Neuronal stem cell (in vitro differentiated cells): ENCODE results near the gene NLGN1.
"Not testable (repeated sequence)": the region's sequence is repeated elsewhere in the genome, so short reads cannot be mapped to it uniquely, and the experiment has no call there.

Experiments
- DNase-seq: peaks from one replicate; pipeline ENCODE4 v3.0.0-alpha.2; 2013; ENCODE audit warnings: low spot score
- H2AFZ ChIP-seq: one replicate; pipeline ENCODE4 v1.6.1; 2013; ENCODE audit warnings: mild to moderate bottlenecking, low read length, inconsistent platforms
- H2AK5ac ChIP-seq: 2 replicates; pipeline ENCODE4 v1.6.1; 2013; ENCODE audit warnings: low read depth, mild to moderate bottlenecking, inconsistent platforms, low read length, moderate library complexity, mixed read lengths
- H2BK120ac ChIP-seq: 2 replicates; pipeline ENCODE4 v1.6.1; 2013; ENCODE audit warnings: low read depth, mild to moderate bottlenecking, inconsistent platforms, low read length, moderate library complexity, mixed read lengths
- H2BK12ac ChIP-seq: one replicate; pipeline ENCODE4 v1.6.1; 2013; ENCODE audit warnings: low read length, inconsistent platforms
- H2BK15ac ChIP-seq: 2 replicates; pipeline ENCODE4 v1.6.1; 2013; ENCODE audit warnings: mild to moderate bottlenecking, low read length, inconsistent platforms, mixed read lengths
- H2BK5ac ChIP-seq: one replicate; pipeline ENCODE4 v1.6.1; 2013; ENCODE audit warnings: inconsistent platforms, mild to moderate bottlenecking, low read length, moderate library complexity
- H3K14ac ChIP-seq: one replicate; pipeline ENCODE4 v1.6.1; 2013; ENCODE audit warnings: low read length, inconsistent platforms
- H3K18ac ChIP-seq: 2 replicates; pipeline ENCODE4 v1.6.1; 2013; ENCODE audit warnings: low read length, inconsistent platforms
- H3K23ac ChIP-seq: 2 replicates; pipeline ENCODE4 v1.6.1; 2013; ENCODE audit warnings: low read depth, mild to moderate bottlenecking, mixed read lengths, low read length, inconsistent platforms; ENCODE audit not compliant: poor library complexity
- H3K27ac ChIP-seq: replicated peaks from 3 replicates; pipeline ENCODE4 v1.5.1; 2013; ENCODE audit warnings: low read length, inconsistent platforms
- H3K27me3 ChIP-seq, 3 experiments: 2 replicates each; pipeline ENCODE4 v1.6.1; 2013; ENCODE audit warnings: low read length in 3 of 3, mild to moderate bottlenecking in 2 of 3, inconsistent platforms in 1 of 3, low read depth in 1 of 3, mixed read lengths in 1 of 3, moderate library complexity in 1 of 3; ENCODE audit not compliant: control insufficient read depth in 3 of 3, insufficient read depth in 3 of 3
- H3K36me3 ChIP-seq, 2 donors: replicated peaks in 1 of 2; 2 replicates each; pipeline ENCODE4 v1.6.1; 2013; ENCODE audit warnings: low read length in 2 of 2; ENCODE audit not compliant: control insufficient read depth in 2 of 2, insufficient read depth in 2 of 2
- H3K4ac ChIP-seq: 2 replicates; pipeline ENCODE4 v1.6.1; 2013; ENCODE audit warnings: inconsistent platforms, mild to moderate bottlenecking, low read length, moderate library complexity
- H3K4me1 ChIP-seq, 2 donors: 1 replicate in 1 of 2; 2 replicates in 1 of 2; pipeline ENCODE4 v1.6.1; 2013; ENCODE audit warnings: low read length in 2 of 2, low read depth in 1 of 2; ENCODE audit not compliant: control insufficient read depth in 2 of 2, insufficient read depth in 1 of 2
- H3K4me2 ChIP-seq: one replicate; pipeline ENCODE4 v1.6.1; 2013; ENCODE audit warnings: mild to moderate bottlenecking, low read length, inconsistent platforms; ENCODE audit not compliant: insufficient read depth, poor library complexity, severe bottlenecking
- H3K4me3 ChIP-seq, 2 donors: 2 replicates each; pipeline ENCODE4 v1.5.1; 2013; ENCODE audit warnings: low read length in 2 of 2, mild to moderate bottlenecking in 2 of 2, inconsistent platforms in 1 of 2, moderate library complexity in 1 of 2
- H3K79me1 ChIP-seq: one replicate; pipeline ENCODE4 v1.6.1; 2013; ENCODE audit warnings: low read depth, mild to moderate bottlenecking, inconsistent platforms, low read length, moderate library complexity
- H3K9ac ChIP-seq: one replicate; pipeline ENCODE4 v1.6.1; 2013; ENCODE audit warnings: mild to moderate bottlenecking, low read depth, low read length, inconsistent platforms; ENCODE audit not compliant: poor library complexity
- H3K9me3 ChIP-seq, 2 donors: replicated peaks in 1 of 2; 2 replicates each; pipeline versions ENCODE3 to v1.6.1; 2013; ENCODE audit warnings: low read length in 2 of 2, mild to moderate bottlenecking in 2 of 2, inconsistent platforms in 1 of 2, low read depth in 1 of 2, mixed read lengths in 1 of 2, moderate library complexity in 1 of 2; ENCODE audit not compliant: control insufficient read depth in 2 of 2, insufficient read depth in 1 of 2
- H4K8ac ChIP-seq: one replicate; pipeline ENCODE4 v1.6.1; 2013; ENCODE audit warnings: low read depth, mild to moderate bottlenecking, inconsistent platforms, low read length, moderate library complexity
- H4K91ac ChIP-seq: one replicate; pipeline ENCODE4 v1.6.1; 2013; ENCODE audit warnings: low read length, low read depth, mild to moderate bottlenecking, inconsistent platforms; ENCODE audit not compliant: poor library complexity
- WGBS, 2 donors: extraction: QIAGEN DNeasy Blood & Tissue Kit; methylation state at CpG; one replicate each; pipeline ENCODE4 v1.1.7; 2013; ENCODE audit warnings: missing lambda C conversion rate in 2 of 2, mixed read lengths in 1 of 2; ENCODE audit not compliant: insufficient read length in 2 of 2, insufficient replicate concordance in 1 of 2; ENCODE audit errors: extremely low coverage in 2 of 2; 5-methylcytosine and 5-hydroxymethylcytosine counted together

NLGN1 gene

DNA sequence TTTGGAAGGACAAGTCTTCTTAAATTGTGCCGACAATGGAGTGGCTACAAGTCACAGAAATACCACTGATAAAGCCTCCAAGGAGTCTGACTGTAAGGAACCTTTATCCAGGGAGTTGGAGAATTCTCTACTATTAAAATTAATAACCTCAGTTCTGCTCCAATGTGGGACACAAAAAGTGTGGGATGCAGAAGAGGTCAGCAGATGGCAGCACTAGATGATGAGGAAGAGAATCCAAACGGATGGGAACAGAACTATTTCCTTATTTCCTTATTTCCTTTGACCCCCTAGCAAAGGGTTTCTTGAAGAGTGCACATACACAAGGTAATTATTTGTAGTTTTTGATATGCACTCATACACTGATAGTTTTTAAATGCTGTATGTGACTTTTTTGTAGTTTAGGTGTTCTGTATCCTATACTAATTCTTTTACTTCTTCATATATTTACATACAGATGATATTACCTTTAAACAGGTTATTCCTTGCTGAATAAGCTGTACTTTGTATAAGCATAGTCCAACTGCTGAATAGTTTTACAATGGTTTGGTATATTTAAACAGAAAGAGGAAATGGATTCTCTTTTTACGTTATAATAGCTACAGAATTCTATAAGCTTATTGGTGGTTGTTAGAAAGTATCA, 25.6 kb upstream of the NLGN1 start:
- H2BK120ac ChIP-seq = no peak overlapping the region
- H2BK15ac ChIP-seq = no peak overlapping the region
- H3K9me3 ChIP-seq = no peaks in the 10 kb centered on the region
- no peak overlapping the region for H2BK5ac ChIP-seq
- H4K91ac ChIP-seq = no peak overlapping the region
- no peak overlapping the region for H2AFZ ChIP-seq
- no peak overlapping the region for H3K18ac ChIP-seq
- no peaks in the 10 kb centered on the region for H3K36me3 ChIP-seq
- no peak overlapping the region for H3K4me3 ChIP-seq
- no peak overlapping the region for H3K4ac ChIP-seq
- peak; percentile 8 for DNase-seq
- no peak overlapping the region for H2BK12ac ChIP-seq
- no peaks in the 10 kb centered on the region for H3K4me1 ChIP-seq
- H3K79me1 ChIP-seq = no peaks in the 10 kb centered on the region
- no peak overlapping the region for H2AK5ac ChIP-seq
- no peak overlapping the region for H3K4me2 ChIP-seq
- H3K9ac ChIP-seq = no peak overlapping the region
- no CpG with 5 or more reads among the region's 3 CpGs for WGBS, 2 donors
- H3K23ac ChIP-seq = no peak overlapping the region
- no peak overlapping the region for H4K8ac ChIP-seq
- H3K27me3 ChIP-seq = no peaks in the 10 kb centered on the region
- H3K14ac ChIP-seq = no peak overlapping the region
- H3K27ac ChIP-seq = no peak overlapping the region

DNA sequence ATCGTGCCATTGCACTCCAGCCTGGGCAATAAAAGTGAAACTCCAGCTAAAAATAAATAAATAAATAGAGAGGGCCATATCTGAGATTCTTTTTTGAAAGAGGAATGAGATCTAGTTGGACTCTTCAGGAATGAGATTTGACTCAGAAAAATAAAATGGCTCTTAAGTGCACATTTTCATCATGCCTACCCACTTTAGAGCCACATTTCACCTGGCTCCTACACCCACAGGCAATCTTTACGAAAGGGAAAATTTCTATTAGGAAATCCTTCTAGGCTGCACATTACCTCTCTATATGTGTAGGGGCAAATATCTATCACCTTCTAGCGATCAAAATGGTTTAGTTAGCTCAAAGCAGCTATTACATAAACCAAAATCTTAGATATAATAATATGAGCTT, 16.9 kb upstream of the NLGN1 start:
- H3K27ac ChIP-seq = no peak overlapping the region
- DNase-seq = no peak
- peaks cover 0 to 2% (median 0%) of the 10 kb centered on the region in 3 experiments for H3K27me3 ChIP-seq
- H3K23ac ChIP-seq = no peak overlapping the region
- H3K4me1 ChIP-seq = no peaks in the 10 kb centered on the region
- no peaks in the 10 kb centered on the region for H3K36me3 ChIP-seq
- H4K91ac ChIP-seq = no peak overlapping the region
- H2AFZ ChIP-seq = no peak overlapping the region
- H3K4me2 ChIP-seq = no peak overlapping the region
- H3K14ac ChIP-seq = no peak overlapping the region
- H3K4me3 ChIP-seq = no peak overlapping the region
- H3K9me3 ChIP-seq = no peaks in the 10 kb centered on the region
- H2AK5ac ChIP-seq = no peak overlapping the region
- no peaks in the 10 kb centered on the region for H3K79me1 ChIP-seq
- no peak overlapping the region for H4K8ac ChIP-seq
- H3K18ac ChIP-seq = no peak overlapping the region
- H3K9ac ChIP-seq = no peak overlapping the region
- no peak overlapping the region for H2BK12ac ChIP-seq
- no peak overlapping the region for H2BK120ac ChIP-seq
- H3K4ac ChIP-seq = no peak overlapping the region
- no peak overlapping the region for H2BK5ac ChIP-seq
- no peak overlapping the region for H2BK15ac ChIP-seq
- no CpG with 5 or more reads among the region's 3 CpGs for WGBS, 2 donors

GRCh38 chr3:173381936-173382335, 15.6 kb upstream of the NLGN1 start:
- H3K27ac ChIP-seq, H3K14ac ChIP-seq, H3K4ac ChIP-seq, H4K8ac ChIP-seq, H3K4me2 ChIP-seq, H3K79me1 ChIP-seq, DNase-seq, H2BK5ac ChIP-seq, H3K23ac ChIP-seq, H3K27me3 ChIP-seq, H3K4me3 ChIP-seq, H4K91ac ChIP-seq, H2BK12ac ChIP-seq, H2BK15ac ChIP-seq, H3K18ac ChIP-seq, H2AFZ ChIP-seq, H2BK120ac ChIP-seq, H3K36me3 ChIP-seq, H3K9ac ChIP-seq, H3K9me3 ChIP-seq, H3K4me1 ChIP-seq: not testable (repeated sequence)
- peak overlapping the region; percentile 37 for H2AK5ac ChIP-seq
- WGBS, 2 donors = no CpG with 5 or more reads among the region's 5 CpGs

DNA sequence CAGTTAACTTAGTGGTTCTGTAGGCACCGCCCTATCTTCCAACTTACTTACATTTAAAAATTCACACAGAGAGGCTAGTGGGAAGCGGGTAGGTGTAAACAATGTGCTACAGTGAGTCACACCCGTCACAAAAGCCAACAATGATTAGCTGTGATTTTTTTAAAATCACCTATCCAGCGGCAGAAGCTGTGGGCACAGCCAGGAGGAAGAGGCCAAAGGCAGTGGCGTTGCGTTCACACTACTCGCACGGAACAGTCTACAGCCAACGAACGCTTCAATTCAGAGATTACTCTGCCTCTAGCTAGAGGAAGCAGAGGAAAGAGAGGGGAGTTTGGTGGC, 2.5 kb upstream of the NLGN1 start:
- Histone ChIP-seq H3K36me3 (no peaks in the 10 kb centered on the region), H3K4me1 (no peaks in the 10 kb centered on the region), H2AK5ac (no peak overlapping the region), H3K4me3 (peak overlapping the region; percentile 68 to 91), H3K9me3 (no peaks in the 10 kb centered on the region), H3K18ac (peak overlapping the region; percentile 79), H2BK120ac (peak overlapping the region; percentile 42), H3K79me1 (no peaks in the 10 kb centered on the region), H4K8ac (no peak overlapping the region), H2BK12ac (no peak overlapping the region), H2AFZ (peak overlapping the region; percentile 97), H3K27ac (peak overlapping the region; percentile 89), H3K27me3 (no peaks in the 10 kb centered on the region), H3K4me2 (peak overlapping the region; percentile 84), H3K23ac (peak overlapping the region; percentile 46), H3K14ac (no peak overlapping the region), H3K4ac (no peak overlapping the region), H3K9ac (peak overlapping the region; percentile 96), H2BK15ac (no peak overlapping the region), H2BK5ac (peak overlapping the region; percentile 42), H4K91ac (no peak overlapping the region)
- WGBS, 2 donors = no CpG with 5 or more reads among the region's 10 CpGs
- DNase-seq = no peak
